Hepatocyte (in vitro differentiated cells): ENCODE measurements around the gene CDK6. TPM values are rescaled to one million over a fixed set of nuclear protein-coding genes. Genes with fewer than 3 reads are reported as not detected.
A peak's percentile ranks its signal among the peaks of the same experiment; 100 is the strongest.

Experiments
- DNase-seq: peaks from one replicate; pipeline ENCODE4 v3.0.0-alpha.2; 2016; ENCODE audit warnings: low spot score
- H2AFZ ChIP-seq: fragments of 200-600 bp; sonication (generic); 2 replicates; pipeline ENCODE4 v1.6.0; 2016; ENCODE audit warnings: antibody characterized with exemption, mild to moderate bottlenecking
- H3K27ac ChIP-seq: fragments of 200-600 bp; sonication (generic); 2 replicates; pipeline ENCODE4 v1.5.1; 2016; ENCODE audit warnings: mild to moderate bottlenecking
- H3K27me3 ChIP-seq: fragments of 200-600 bp; sonication (generic); 2 replicates; pipeline ENCODE4 v1.6.1; 2016
- H3K36me3 ChIP-seq: fragments of 200-600 bp; sonication (generic); replicated peaks from 2 replicates; pipeline ENCODE4 v1.5.1; 2016; ENCODE audit warnings: low read depth; ENCODE audit not compliant: insufficient read depth
- H3K4me1 ChIP-seq: fragments of 200-600 bp; sonication (generic); 2 replicates; pipeline ENCODE4 v1.5.1; 2016; ENCODE audit warnings: mild to moderate bottlenecking, moderate library complexity; ENCODE audit not compliant: insufficient read depth
- H3K4me2 ChIP-seq: fragments of 200-600 bp; sonication (generic); 2 replicates; pipeline ENCODE4 v1.6.0; 2016
- H3K4me3 ChIP-seq: fragments of 200-600 bp; sonication (generic); 2 replicates; pipeline ENCODE4 v1.5.1; 2016; ENCODE audit warnings: mild to moderate bottlenecking
- H3K79me2 ChIP-seq: fragments of 200-600 bp; sonication (generic); 2 replicates; pipeline ENCODE4 v1.6.0; 2017; ENCODE audit warnings: mild to moderate bottlenecking
- H3K9me2 ChIP-seq: fragments of 200-600 bp; sonication (generic); replicated peaks from 2 replicates; pipeline ENCODE4 v1.6.0; 2017; ENCODE audit warnings: mild to moderate bottlenecking; ENCODE audit not compliant: insufficient read depth
- H3K9me3 ChIP-seq: fragments of 200-600 bp; sonication (generic); 2 replicates; pipeline ENCODE4 v1.5.1; 2016; ENCODE audit warnings: low read depth, mild to moderate bottlenecking
- H4K20me1 ChIP-seq: fragments of 200-600 bp; sonication (generic); 2 replicates; pipeline ENCODE4 v1.6.0; 2016; ENCODE audit warnings: mild to moderate bottlenecking; ENCODE audit not compliant: insufficient read depth, poor library complexity, severe bottlenecking
- CTCF ChIP-seq: fragments of 200-600 bp; sonication (generic); IDR thresholded peaks from 2 replicates; pipeline ENCODE4 v1.5.1; 2016; ENCODE audit warnings: antibody characterized with exemption, mild to moderate bottlenecking; ENCODE audit not compliant: poor library complexity
- EZH2 ChIP-seq: fragments of 200-600 bp; sonication (generic); IDR thresholded peaks from 2 replicates; pipeline ENCODE4 v1.6.1; 2016; ENCODE audit warnings: antibody characterized with exemption, mild to moderate bottlenecking, borderline replicate concordance
- EZH2phosphoT487 ChIP-seq: fragments of 200-600 bp; sonication (generic); IDR thresholded peaks from one replicate; pipeline ENCODE4 v1.6.1; 2018; ENCODE audit warnings: antibody characterized with exemption, mild to moderate bottlenecking, low read depth, moderate library complexity; ENCODE audit not compliant: unreplicated experiment, severe bottlenecking
- WGBS: methylation state at CpG from one replicate; pipeline ENCODE4 v1.1.6; 2016; ENCODE audit warnings: low lambda C conversion rate; ENCODE audit errors: missing lambda C conversion rate; 5-methylcytosine and 5-hydroxymethylcytosine counted together
- polyA plus RNA-seq: library from polyadenylated mRNA; unstranded; fragments of >200 nt; fragmentation: Nextera tagmentation; extraction: Ambion mirVana; gene quantifications from 2 replicates; pipeline ENCODE4 v1.2.1, GENCODE V29; 2016
- total RNA-seq: library from RNA; depleted of rRNA; stranded (reverse); fragments of >200 nt; gene quantifications from 2 replicates; pipeline ENCODE4 v1.2.3, GENCODE V29; 2014

Gene CDK6
- total and polyA plus RNA-seq, 2 experiments from 2014 or later, result 18.7 to 64.5 TPM

- H3K9me3 ChIP-seq, result no peaks in the 10 kb centered on the region
- no peak overlapping the region for H3K4me2 ChIP-seq
- no peak for DNase-seq
- peaks cover 15% of the 10 kb centered on the region for H3K4me1 ChIP-seq
- no peak overlapping the region for H2AFZ ChIP-seq
- no peaks in the 10 kb centered on the region for H3K27me3 ChIP-seq
- H3K79me2 ChIP-seq, result peaks cover 73% of the 10 kb centered on the region
- 55% methylated on average over 9 of the region's 9 CpGs for WGBS
- H3K4me3 ChIP-seq, result no peak overlapping the region
- H3K9me2 ChIP-seq, result no peaks in the 10 kb centered on the region
- H3K27ac ChIP-seq, result no peak overlapping the region
- H3K36me3 ChIP-seq, result no peaks in the 10 kb centered on the region
- TF ChIP-seq EZH2 (no peak), EZH2phosphoT487 (no peak), CTCF (no peak)
- no peaks in the 10 kb centered on the region for H4K20me1 ChIP-seq
These were observed 81.3 kb downstream of the CDK6 start for GRCh38 chr7:92754919-92755581.

GRCh38 chr7:92753614-92754013 lies 82.8 kb downstream of the CDK6 start:
- Histone ChIP-seq H3K27ac (no peak overlapping the region), H3K79me2 (peaks cover 73% of the 10 kb centered on the region), H2AFZ (no peak overlapping the region), H3K4me2 (no peak overlapping the region), H3K9me2 (no peaks in the 10 kb centered on the region), H3K4me3 (no peak overlapping the region), H3K4me1 (peaks cover 22% of the 10 kb centered on the region), H3K27me3 (no peaks in the 10 kb centered on the region), H3K9me3 (no peaks in the 10 kb centered on the region), H4K20me1 (no peaks in the 10 kb centered on the region), H3K36me3 (no peaks in the 10 kb centered on the region)
- TF ChIP-seq CTCF (no peak), EZH2 (no peak), EZH2phosphoT487 (no peak)
- no peak for DNase-seq
- whole genome bisulfite sequencing, result 93% methylated on average over 3 of the region's 3 CpGs

- Histone ChIP-seq H3K9me2 (no peaks in the 10 kb centered on the region), H3K36me3 (no peaks in the 10 kb centered on the region), H4K20me1 (no peaks in the 10 kb centered on the region), H3K4me1 (peaks cover 22% of the 10 kb centered on the region), H3K4me2 (peak overlapping the region; percentile 16), H3K27me3 (no peaks in the 10 kb centered on the region), H3K79me2 (peaks cover 79% of the 10 kb centered on the region), H3K27ac (peak overlapping the region; percentile 44), H3K9me3 (no peaks in the 10 kb centered on the region), H3K4me3 (no peak overlapping the region), H2AFZ (no peak overlapping the region)
- TF ChIP-seq CTCF, result no peak
- TF ChIP-seq EZH2, result no peak
- TF ChIP-seq EZH2phosphoT487, result no peak
- WGBS, result 88% methylated on average over 4 of the region's 4 CpGs
- peak; percentile 32 for DNase-seq
These were observed 84.2 kb downstream of the CDK6 start for GRCh38 chr7:92751902-92752901.
